ENCODE results near the gene HMGN3.

GRCh38 chr6:79202556-79202955 is 31.9 kb downstream of the HMGN3 start:
- TF ChIP-seq ESRRG (CRISPR knock-in tag; IDR thresholded peaks at IDR 0.05) = no peak
- no peak for TF ChIP-seq ZFP30 (CRISPR knock-in tag; IDR thresholded peaks at IDR 0.05)
- TF ChIP-seq, protein P1, sequence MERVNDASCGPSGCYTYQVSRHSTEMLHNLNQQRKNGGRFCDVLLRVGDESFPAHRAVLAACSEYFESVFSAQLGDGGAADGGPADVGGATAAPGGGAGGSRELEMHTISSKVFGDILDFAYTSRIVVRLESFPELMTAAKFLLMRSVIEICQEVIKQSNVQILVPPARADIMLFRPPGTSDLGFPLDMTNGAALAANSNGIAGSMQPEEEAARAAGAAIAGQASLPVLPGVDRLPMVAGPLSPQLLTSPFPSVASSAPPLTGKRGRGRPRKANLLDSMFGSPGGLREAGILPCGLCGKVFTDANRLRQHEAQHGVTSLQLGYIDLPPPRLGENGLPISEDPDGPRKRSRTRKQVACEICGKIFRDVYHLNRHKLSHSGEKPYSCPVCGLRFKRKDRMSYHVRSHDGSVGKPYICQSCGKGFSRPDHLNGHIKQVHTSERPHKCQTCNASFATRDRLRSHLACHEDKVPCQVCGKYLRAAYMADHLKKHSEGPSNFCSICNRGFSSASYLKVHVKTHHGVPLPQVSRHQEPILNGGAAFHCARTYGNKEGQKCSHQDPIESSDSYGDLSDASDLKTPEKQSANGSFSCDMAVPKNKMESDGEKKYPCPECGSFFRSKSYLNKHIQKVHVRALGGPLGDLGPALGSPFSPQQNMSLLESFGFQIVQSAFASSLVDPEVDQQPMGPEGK (CRISPR knock-in tag; IDR thresholded peaks at IDR 0.05; ENCODE audit: borderline replicate concordance) = no peak

Measured in SK-N-SH treated with all-trans-retinoic acid at 6 μM for 48 hours (cell line).